Amniotic stem cell (primary cell): ENCODE results near the gene MS4A7.

Experiments
- DNase-seq: peaks from one replicate; lab custom pipeline; 2025; lab: John Stamatoyannopoulos, UW

The MS4A7 gene

GRCh38 chr11:60371386-60371785 lies 6.9 kb upstream of the MS4A7 start:
- DNase-seq = no peak

GRCh38 chr11:60371854-60372253 lies 6.5 kb upstream of the MS4A7 start:
- DNase-seq = no peak

DNA sequence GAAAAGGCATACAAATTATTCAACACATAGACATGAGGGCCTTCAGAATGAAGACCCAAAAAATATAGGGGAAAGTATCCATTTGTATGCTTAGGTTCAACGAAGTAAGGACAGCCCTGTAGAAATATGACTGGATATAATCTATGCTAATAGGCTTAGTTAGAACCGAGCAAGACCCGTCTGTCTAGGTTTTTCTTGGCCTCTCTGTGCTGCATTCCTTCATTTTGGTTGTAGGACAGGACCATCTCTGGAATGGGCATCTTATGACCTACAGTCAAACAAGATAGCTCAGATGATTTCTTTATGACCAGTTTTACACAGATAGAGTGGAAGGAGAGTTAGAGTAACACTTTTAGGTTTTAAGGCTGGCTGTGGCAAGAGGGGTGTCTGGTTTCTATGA lies 5.6 kb upstream of the MS4A7 start:
- DNase-seq = no peak

GRCh38 chr11:60375316-60375715 lies 3.0 kb upstream of the MS4A7 start:
- no peak for DNase-seq

DNA sequence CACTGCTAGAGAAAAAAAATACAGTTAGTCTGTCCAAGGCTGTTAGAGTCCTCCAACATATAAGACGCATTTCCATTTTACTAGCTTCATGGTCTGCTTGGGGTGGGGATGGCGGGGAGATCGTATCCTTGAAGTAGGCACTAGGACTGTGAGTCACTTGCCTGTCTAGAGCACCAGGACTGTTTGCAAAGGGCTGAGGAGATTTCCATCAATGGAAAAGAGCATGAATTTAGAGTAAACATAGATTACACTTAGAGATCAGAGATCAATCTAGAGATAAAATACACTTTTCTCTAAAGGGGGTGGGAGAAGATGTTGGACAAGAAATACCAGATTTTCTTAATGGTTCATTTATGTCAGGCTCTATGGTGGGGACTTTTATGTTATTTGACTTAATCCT lies 1.7 kb upstream of the MS4A7 start:
- no peak for DNase-seq

DNA sequence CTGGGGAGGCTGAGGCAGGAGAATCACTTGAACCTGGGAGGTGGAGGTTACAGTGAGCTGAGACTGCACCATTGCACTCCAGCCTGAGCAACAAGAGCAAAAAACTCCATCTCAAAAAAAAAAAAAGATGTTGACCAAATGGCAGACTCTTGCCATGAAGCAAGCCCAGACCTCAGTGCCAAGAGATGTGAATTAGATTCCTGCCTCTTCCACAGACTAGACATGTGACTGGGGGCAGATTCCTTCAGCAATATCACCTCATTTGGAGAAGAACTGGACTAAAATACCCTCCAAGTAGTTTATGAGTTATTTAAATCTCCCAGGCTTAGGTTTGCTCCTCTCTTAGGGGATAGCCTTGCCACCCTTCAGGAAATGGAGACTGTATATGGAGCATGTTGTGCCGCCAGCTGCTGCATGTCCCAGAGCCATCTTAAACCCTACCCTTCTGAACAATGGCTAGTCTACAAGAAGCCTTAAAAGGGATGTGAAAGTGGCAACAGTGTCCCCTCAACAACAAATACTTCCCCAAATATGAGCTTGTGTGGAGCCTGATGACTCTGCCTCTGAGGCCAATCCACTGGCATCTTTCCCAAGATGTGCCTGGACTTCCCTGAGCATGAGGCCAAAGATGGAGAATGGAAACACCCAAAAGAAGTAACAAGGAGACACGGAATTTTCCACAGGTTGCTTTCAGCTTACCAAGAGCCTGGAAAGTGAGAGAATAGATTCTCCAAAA lies 763 bp upstream of the MS4A7 start:
- DNase-seq = no peak

GRCh38 chr11:60389279-60389910 lies 11.1 kb downstream of the MS4A7 start:
- no peak for DNase-seq

DNA sequence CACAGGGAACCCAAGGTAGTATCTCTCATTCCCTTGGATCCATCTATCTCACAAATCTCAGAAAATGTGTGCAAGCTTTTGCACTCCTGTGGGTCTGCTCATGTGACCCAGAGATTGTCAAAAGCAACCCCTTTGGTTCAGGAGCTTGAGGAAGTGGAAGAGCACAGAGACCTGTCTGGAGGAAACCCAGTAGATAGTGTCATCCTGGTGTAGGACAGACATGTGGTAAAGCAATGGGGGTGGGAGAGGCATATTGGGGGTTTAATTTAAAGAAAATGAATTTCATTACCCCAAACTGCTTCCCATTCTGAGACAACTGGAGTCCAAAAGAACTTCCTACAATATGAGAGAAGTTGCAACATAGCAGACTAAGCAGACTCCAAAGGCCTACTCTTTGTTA lies 12.1 kb downstream of the MS4A7 start:
- no peak for DNase-seq

DNA sequence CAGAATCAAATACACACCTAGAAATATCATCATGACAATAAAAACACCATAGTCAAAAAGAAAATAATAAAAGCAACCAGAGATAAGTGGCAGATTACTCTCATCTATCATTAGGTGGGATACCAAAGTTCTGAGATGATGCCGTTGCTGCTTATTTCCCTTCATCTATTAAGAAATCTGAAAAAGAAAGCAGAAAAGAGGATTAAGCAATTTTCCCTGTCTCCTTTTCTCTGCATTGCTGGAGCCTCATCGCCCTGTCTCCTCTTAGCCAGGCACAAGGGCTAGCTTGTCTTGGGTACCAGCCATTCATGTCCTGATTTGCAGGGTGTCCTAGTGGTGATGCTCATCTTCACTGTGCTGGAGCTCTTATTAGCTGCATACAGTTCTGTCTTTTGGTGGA lies 14.0 kb downstream of the MS4A7 start:
- DNase-seq = no peak

DNA sequence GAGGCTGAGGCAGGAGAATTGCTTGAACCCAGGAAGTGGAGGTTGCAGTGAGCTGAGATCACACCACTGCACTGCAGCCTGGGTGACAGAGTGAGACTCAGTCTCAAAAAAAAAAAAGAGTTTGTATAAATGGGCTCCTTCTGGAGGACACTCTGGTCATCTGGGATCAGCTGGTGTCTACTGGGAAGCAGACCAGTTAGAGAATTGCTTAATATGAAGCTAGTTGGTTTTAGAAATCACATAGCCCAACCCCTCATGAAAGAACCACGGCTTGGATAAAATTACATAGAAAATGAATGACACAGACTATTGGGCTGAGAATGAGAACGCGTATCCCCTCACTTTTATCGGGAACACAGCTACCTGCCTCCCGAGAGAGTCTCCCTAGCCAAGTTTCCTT lies 14.7 kb downstream of the MS4A7 start:
- DNase-seq = no peak

DNA sequence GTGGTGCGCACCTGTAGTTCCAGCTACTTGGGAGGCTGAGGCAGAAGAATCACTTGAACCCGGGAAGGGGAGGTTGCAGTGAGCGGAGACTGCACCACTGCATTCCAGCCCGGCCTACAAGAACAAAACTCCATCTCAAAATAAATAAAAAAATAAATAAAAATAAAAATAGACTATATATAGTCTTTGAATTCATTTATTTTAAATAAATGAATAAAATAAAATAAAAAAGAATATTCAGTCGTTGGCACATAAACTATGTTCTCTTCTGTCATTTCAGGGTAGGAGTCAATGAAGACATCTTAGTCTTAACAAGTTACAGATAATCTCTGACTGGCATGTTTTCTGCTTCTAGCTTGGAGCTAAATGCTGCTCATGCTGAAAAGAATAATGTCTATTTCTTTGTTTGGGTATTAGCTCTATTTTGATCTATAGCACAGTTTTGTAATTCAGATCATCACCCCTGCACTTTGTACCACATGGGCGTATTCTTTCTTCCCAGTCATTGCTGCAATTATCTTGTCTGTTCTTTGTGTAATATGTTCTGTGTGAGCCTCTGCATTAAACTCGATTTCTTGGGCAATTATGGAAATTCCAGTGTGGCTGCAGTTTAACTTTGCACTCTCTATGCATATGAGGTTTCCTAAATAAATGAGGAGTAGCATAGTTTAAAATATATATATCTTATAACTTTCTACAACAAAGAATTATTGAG lies 16.5 kb downstream of the MS4A7 start:
- no peak for DNase-seq

- no peak for DNase-seq
Observed at GRCh38 chr11:60396382-60396781, 18.1 kb downstream of the MS4A7 start, which contains the start of gene MS4A14. MS4A14 (plus strand) TSS chr11:60396459; CDS start chr11:60396579, 120 bp downstream.

DNA sequence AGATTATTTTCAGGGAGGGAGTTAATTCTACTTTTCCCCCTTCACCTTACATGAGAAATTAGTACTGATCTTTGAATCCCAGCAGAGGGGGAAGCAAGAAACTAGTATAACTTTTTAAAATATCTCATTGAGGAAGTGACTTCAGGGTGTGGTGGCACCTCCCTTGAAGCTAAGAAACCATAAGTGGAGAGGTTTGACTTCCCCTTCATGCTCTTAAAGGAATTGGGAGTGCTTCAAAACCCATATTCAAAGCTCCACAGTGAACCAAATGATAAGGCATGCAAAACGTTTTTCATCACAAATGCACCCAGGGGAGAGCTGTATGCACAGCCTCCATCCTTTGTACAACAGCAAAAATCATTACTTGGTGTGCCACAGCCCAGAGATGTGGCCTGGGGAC lies 18.5 kb downstream of the MS4A7 start:
- no peak for DNase-seq

GRCh38 chr11:60420015-60420414 lies 41.7 kb downstream of the MS4A7 start:
- DNase-seq = no peak

GRCh38 chr11:60422609-60423008 lies 44.3 kb downstream of the MS4A7 start:
- no peak for DNase-seq

GRCh38 chr11:60428517-60428916 lies 50.2 kb downstream of the MS4A7 start:
- no peak for DNase-seq

- no peak for DNase-seq
Observed at GRCh38 chr11:60429272-60429671, 50.9 kb downstream of the MS4A7 start, which contains the start of gene MS4A5. MS4A5 (plus strand) TSS chr11:60429572; CDS start chr11:60429675, 103 bp downstream.

DNA sequence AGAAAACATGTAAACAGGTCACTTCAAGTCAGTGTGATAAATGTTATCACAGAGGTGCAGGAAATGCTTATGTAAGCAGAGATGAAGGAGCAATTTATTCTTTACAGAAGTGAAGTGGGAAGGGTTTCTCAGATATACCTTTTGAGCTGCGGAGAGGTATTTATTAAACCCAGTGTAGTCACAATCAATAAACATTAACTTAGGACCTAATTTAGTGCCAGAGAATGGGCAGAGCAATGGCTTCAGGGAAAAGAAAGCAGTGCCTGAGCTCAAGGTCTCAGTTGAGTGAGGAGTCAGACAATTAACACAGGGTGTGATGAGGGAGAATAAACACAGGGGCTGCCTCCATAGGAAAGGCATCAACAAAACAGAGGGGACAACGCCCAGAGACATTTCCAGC lies 52.9 kb downstream of the MS4A7 start:
- no peak for DNase-seq

DNA sequence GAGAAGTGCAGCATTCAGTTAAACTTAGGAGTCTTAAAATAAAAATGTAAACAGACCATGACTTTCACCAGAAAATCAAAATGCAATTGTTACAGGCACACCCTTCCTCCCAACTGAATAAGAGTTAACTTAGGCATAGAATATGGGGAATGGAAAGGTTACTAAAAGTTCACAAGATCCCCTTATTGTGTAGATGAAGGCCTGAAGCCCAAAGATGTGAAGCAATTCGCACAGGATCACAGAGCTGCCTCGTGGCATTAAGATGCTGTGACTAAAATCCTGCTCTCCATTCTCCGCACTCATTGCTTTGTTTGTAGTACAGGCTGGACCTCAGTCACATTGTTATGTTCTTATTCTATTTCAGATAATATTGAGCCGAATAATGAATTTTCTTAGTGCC lies 55.1 kb downstream of the MS4A7 start:
- no peak for DNase-seq
